ENCODE results near the gene FIGNL2. TPM values are rescaled to one million over a fixed set of nuclear protein-coding genes. Genes with fewer than 3 reads are reported as not detected.
"Not testable (repeated sequence)": the region's sequence is repeated elsewhere in the genome, so short reads cannot be mapped to it uniquely, and the experiment has no call there.

Gene FIGNL2
- total RNA-seq, 1 experiment from 2014 or later = 0.02 TPM

GRCh38 chr12:51812871-51813270 lies 35.6 kb downstream of the FIGNL2 start:
- Histone ChIP-seq H3K4me1 (no peaks in the 10 kb centered on the region), H3K36me3 (no peaks in the 10 kb centered on the region), H3K4me3 (no peak overlapping the region), H3K9me3 (replicated peaks) (no peaks in the 10 kb centered on the region), H3K27ac (no peak overlapping the region), H3K27me3 (peaks cover 5% of the 10 kb centered on the region)
- no peak for DNase-seq

DNA sequence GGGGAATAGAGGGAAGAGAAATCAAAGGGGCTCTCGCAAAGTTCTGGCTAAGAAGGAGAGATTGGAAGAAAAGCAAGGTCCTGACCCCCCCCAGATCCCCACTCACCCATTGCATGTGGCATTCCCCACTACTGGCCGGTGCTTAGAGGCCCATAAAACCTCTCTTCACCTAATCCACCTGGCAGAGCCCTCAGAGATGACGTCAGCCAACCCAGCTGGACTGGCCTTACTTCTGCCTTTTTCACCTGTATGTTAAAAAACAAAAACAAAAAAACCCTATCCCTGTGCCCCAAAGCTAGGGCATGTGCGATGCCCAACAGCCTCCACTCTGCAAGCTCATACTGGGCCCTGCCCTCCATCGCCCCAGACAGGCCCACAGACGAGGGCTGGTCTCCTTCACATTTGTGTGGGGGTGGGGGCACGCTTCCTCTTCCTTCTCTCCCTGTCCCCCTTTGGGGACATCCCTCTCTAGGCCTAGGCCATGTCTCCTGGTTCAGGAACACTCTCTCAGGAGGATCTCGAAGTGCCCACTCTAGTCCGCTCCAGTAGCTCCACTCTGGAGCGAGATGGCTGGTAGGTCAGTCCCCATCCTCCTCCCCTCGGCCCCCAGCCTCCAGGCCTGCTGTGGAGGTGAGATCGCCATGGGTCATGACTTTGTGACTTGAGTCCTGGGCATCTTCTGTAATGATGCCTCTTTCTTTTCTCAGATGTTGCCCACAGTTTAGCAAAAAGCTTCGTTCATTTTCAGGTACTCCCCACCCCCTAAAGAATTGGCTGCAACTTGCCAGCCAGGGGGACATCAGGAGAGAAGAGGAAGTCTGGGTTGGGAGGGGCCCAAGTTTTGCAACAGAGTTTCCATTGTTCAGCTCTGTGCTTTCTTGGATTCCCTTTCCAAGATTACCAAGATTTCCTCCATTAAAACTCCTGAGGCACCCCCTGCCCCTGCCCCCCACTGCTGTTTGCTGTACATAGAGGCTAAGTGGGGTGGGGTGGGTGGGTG lies 37.0 kb downstream of the FIGNL2 start:
- no peaks in the 10 kb centered on the region for H3K36me3 ChIP-seq
- no peak overlapping the region for H3K27ac ChIP-seq
- H3K9me3 ChIP-seq (replicated peaks) = no peaks in the 10 kb centered on the region
- H3K4me1 ChIP-seq = no peaks in the 10 kb centered on the region
- H3K27me3 ChIP-seq = peaks cover 5% of the 10 kb centered on the region
- no peak overlapping the region for H3K4me3 ChIP-seq
- DNase-seq = no peak

GRCh38 chr12:51809193-51809592 lies 39.3 kb downstream of the FIGNL2 start:
- Histone ChIP-seq H3K27me3 (peaks cover 5% of the 10 kb centered on the region), H3K36me3 (no peaks in the 10 kb centered on the region), H3K9me3 (replicated peaks) (no peaks in the 10 kb centered on the region), H3K4me3 (no peak overlapping the region), H3K4me1 (no peaks in the 10 kb centered on the region), H3K27ac (no peak overlapping the region)
- no peak for DNase-seq

GRCh38 chr12:51806896-51807295 lies 41.6 kb downstream of the FIGNL2 start:
- DNase-seq = no peak

DNA sequence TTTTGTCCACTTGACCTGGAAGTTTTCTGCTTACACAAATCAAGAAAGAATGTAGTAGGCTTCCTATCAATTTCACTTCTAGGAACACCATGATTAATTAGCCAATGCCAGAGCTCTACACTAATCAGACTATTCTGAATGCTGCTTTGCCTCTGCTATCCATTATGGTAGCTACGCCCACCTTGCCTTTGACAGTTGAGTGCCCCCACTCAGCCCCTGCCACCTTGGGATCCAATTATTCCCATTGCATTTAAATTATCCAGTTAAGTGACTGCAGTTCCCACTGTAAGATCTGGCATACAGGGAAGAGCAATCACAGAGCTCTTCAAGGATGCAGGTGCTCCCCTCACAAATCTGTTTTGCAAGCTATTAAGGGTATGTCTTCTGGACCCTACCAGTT lies 47.5 kb downstream of the FIGNL2 start:
- no peaks in the 10 kb centered on the region; the same call in 1 of the 2 replicates for H3K27me3 ChIP-seq
- H3K4me3 ChIP-seq = no peak overlapping the region
- H3K4me1 ChIP-seq = no peaks in the 10 kb centered on the region
- H3K36me3 ChIP-seq = no peaks in the 10 kb centered on the region
- no peaks in the 10 kb centered on the region for H3K9me3 ChIP-seq (replicated peaks)
- DNase-seq = no peak
- no peak overlapping the region for H3K27ac ChIP-seq

More at GRCh38 chr12:51806896-51807295, 41.6 kb downstream of the FIGNL2 start:
- no peak overlapping the region for H3K27ac ChIP-seq
- no peaks in the 10 kb centered on the region for H3K9me3 ChIP-seq (replicated peaks)
- H3K4me3 ChIP-seq = no peak overlapping the region
- H3K27me3 ChIP-seq = peaks cover 5% of the 10 kb centered on the region
- H3K4me1 ChIP-seq = no peaks in the 10 kb centered on the region
- no peaks in the 10 kb centered on the region for H3K36me3 ChIP-seq

GRCh38 chr12:51798501-51798900 lies 50.0 kb downstream of the FIGNL2 start:
- H3K9me3 ChIP-seq (replicated peaks) = no peaks in the 10 kb centered on the region
- peaks cover 3% of the 10 kb centered on the region; the same call in 1 of the 2 replicates for H3K27me3 ChIP-seq
- no peaks in the 10 kb centered on the region for H3K4me1 ChIP-seq
- H3K4me3 ChIP-seq = no peak overlapping the region
- DNase-seq = no peak
- no peak overlapping the region for H3K27ac ChIP-seq
- no peaks in the 10 kb centered on the region for H3K36me3 ChIP-seq

DNA sequence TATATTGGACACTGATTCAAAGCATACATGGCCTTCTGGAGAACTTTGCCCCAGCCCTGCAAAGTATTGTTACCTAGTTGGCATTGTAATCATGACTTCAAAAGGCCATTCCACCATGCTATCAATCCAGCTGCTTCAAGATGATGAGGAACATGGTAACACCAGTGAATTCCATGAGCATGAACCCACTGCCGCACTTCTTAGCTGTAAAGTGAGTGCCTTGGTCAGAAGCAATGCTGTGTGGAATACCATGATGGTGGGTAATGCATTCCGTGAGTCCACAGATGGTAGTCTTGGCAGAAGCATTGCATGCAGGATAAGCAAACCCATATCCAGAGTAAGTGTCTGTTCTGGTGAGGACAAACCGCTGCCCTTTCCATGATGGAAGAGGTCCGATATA lies 50.5 kb downstream of the FIGNL2 start:
- not testable (repeated sequence) for H3K4me3 ChIP-seq; H3K27me3 ChIP-seq; H3K9me3 ChIP-seq (replicated peaks); H3K4me1 ChIP-seq; DNase-seq; H3K27ac ChIP-seq; H3K36me3 ChIP-seq

DNA sequence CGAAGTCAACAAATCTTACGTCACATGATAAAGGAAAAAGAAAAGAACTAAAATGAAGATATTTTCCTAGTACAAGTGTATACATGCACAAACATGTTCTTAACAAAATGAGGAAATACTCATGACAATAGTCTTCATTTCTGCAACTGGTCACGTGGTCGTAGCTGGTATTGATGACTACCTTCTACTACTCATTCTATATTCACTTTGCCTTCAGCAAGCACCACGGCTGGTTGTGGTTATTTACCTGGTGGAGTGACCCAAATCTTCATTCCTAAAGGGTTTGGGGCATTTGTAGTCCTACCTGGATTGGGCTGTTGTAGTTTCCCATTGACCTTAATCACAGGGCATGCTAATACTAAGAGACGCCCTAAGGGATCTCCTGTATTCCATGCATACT lies 51.2 kb downstream of the FIGNL2 start:
- Histone ChIP-seq H3K4me3 (no peak overlapping the region), H3K27me3 (peaks cover 3% of the 10 kb centered on the region; the same call in 1 of the 2 replicates), H3K27ac (no peak overlapping the region), H3K4me1 (no peaks in the 10 kb centered on the region), H3K9me3 (replicated peaks) (no peaks in the 10 kb centered on the region), H3K36me3 (no peaks in the 10 kb centered on the region)
- no peak for DNase-seq

DNA sequence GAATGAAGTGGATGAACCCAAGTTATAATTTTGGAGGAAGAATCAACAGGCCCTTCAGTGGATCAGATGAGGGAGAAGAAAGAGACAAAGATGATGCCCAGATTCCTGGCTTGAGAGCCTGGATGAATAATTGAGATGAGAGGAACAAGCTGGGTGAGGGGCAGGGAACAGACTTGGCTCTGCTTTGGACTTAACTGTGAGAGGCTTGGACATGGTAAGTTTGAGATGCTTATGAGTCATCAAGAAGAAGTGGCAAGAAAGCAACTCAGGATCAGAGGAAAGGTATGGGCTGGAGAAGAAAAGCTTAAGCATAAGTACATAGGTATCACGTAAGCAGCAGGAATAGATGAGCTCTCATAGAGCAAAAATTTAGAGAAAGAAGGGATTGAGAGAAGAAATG lies 55.3 kb downstream of the FIGNL2 start:
- Histone ChIP-seq H3K27ac (no peak overlapping the region), H3K4me3 (no peak overlapping the region), H3K9me3 (replicated peaks) (no peaks in the 10 kb centered on the region), H3K27me3 (0 out of 2 replicates have a peak, but pooled peaks cover 5% of the 10 kb centered on the region), H3K36me3 (no peaks in the 10 kb centered on the region), H3K4me1 (no peaks in the 10 kb centered on the region)
- DNase-seq = no peak

- Histone ChIP-seq H3K27me3 (0 out of 2 replicates have a peak, but pooled peaks cover 5% of the 10 kb centered on the region), H3K9me3 (replicated peaks) (no peaks in the 10 kb centered on the region), H3K27ac (no peak overlapping the region), H3K4me1 (no peaks in the 10 kb centered on the region), H3K4me3 (no peak overlapping the region), H3K36me3 (no peaks in the 10 kb centered on the region)
- DNase-seq = no peak
Measured at GRCh38 chr12:51792417-51792816, 56.1 kb downstream of the FIGNL2 start.

DNA sequence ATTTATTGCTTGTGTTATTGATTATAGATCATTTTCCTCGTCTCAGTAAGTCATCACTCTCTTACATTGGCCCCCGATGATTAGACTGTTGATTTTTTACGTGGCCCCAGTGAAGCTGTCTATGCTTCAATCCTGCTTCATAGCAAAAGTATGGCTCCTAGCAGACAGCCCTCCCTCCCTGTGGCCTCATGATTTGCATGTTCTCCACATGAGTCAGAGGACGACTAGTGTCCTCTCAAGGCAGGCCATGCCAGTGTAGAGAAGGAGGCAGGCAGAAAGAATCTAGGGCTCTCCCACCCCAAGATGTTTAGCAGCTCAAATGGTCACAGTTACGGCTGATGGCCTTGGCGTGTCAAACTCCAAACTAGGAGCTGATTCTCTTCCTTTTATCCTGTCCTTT lies 59.6 kb downstream of the FIGNL2 start:
- H3K36me3 ChIP-seq = no peaks in the 10 kb centered on the region
- no peak overlapping the region for H3K27ac ChIP-seq
- H3K4me1 ChIP-seq = no peaks in the 10 kb centered on the region
- H3K9me3 ChIP-seq (replicated peaks) = no peaks in the 10 kb centered on the region
- H3K27me3 ChIP-seq = peaks cover 12% of the 10 kb centered on the region; the same call in 1 of the 2 replicates
- no peak overlapping the region for H3K4me3 ChIP-seq
- DNase-seq = no peak

DNA sequence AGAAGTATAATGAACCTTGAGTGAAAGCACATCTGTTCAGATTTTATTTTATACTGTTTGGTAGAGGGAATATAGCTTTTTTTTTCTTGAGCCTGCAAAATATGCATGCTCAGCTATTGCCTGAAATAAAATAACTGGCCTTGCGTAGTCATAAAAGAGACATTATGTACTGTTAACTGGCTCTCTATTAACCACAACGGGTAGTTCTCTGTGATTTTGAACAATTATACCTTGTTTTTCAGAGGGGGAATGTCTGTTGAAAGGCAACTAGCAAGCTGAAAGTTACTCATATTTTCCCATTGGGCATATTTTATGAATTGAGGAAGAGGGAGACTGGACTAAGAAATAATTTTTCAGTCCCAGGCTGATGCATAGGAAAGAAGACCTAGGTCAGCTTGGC lies 62.6 kb downstream of the FIGNL2 start:
- H3K9me3 ChIP-seq (replicated peaks) = no peaks in the 10 kb centered on the region
- no peak overlapping the region for H3K4me3 ChIP-seq

DNA sequence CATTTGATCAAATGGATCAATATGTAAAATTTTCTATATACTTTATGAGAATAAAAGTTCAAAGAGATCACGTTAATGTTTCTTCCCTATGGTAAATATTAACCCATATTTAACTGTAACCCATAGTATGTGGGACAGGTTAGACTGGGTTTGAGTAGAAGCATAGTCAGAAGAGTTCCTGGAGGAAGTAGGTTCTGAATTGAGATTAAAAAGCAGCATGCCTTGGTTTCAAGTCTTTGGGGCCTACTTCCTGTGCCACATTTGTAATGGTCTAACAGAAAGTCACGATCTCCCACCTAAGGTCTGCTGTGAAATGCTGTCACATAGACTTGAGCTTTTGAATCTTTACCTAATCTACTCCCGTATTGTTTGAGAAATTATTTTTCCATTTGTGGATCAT lies 63.8 kb downstream of the FIGNL2 start:
- Histone ChIP-seq H3K4me1 (no peaks in the 10 kb centered on the region), H3K27me3 (peaks cover 7% of the 10 kb centered on the region; the same call in 1 of the 2 replicates), H3K9me3 (replicated peaks) (no peaks in the 10 kb centered on the region), H3K4me3 (no peak overlapping the region), H3K27ac (no peak overlapping the region), H3K36me3 (no peaks in the 10 kb centered on the region)
- no peak for DNase-seq

More for the DNA sequence above, 62.6 kb downstream of the FIGNL2 start:
- H3K36me3 ChIP-seq = no peaks in the 10 kb centered on the region
- H3K27ac ChIP-seq = no peak overlapping the region
- H3K4me1 ChIP-seq = no peaks in the 10 kb centered on the region
- peaks cover 9% of the 10 kb centered on the region; the same call in 1 of the 2 replicates for H3K27me3 ChIP-seq
- no peak for DNase-seq

- H3K9me3 ChIP-seq (replicated peaks) = no peaks in the 10 kb centered on the region
- no peaks in the 10 kb centered on the region for H3K36me3 ChIP-seq
- H3K27me3 ChIP-seq = no peaks in the 10 kb centered on the region
- DNase-seq = no peak
- H3K27ac ChIP-seq = no peak overlapping the region
- H3K4me3 ChIP-seq = no peak overlapping the region
- no peaks in the 10 kb centered on the region for H3K4me1 ChIP-seq
Measured at GRCh38 chr12:51779876-51780275, 68.6 kb downstream of the FIGNL2 start.

- H3K27ac ChIP-seq = no peak overlapping the region
- H3K36me3 ChIP-seq = no peaks in the 10 kb centered on the region
- no peaks in the 10 kb centered on the region for H3K4me1 ChIP-seq
- H3K9me3 ChIP-seq (replicated peaks) = no peaks in the 10 kb centered on the region
- no peak overlapping the region for H3K4me3 ChIP-seq
- DNase-seq = no peak
- peaks cover 3% of the 10 kb centered on the region; the same call in 1 of the 2 replicates for H3K27me3 ChIP-seq
Measured at GRCh38 chr12:51777973-51778372, 70.5 kb downstream of the FIGNL2 start.

Data from SJCRH30 (cell line).